Measurements from ENCODE around the gene LTBP1. TPM values are rescaled to one million over a fixed set of nuclear protein-coding genes. Genes with fewer than 3 reads are reported as not detected.

Gene LTBP1
- total RNA-seq, 1 experiment from 2014 or later, result 28.5 TPM

GRCh38 chr2:33134086-33134771, 187.5 kb downstream of the LTBP1 start:
- Histone ChIP-seq H3K23ac (ENCODE audit: insufficient read length, low read depth, low read length) (no peak overlapping the region), H3K56ac (ENCODE audit: insufficient read length, low read depth, low read length) (no peak overlapping the region), H4K8ac (replicated peaks; ENCODE audit: insufficient read length, low read depth, low read length) (no peak overlapping the region), H2BK120ac (ENCODE audit: low read depth, low read length, poor library complexity, severe bottlenecking) (no peak overlapping the region), H2BK20ac (ENCODE audit: low read depth, low read length, poor library complexity, severe bottlenecking) (no peak overlapping the region), H3K79me1 (ENCODE audit: insufficient read depth, low read depth, low read length, poor library complexity, severe bottlenecking) (no peaks in the 10 kb centered on the region), H3K9ac (ENCODE audit: extremely low read depth, insufficient read length, low read length) (no peak overlapping the region), H2BK5ac (ENCODE audit: insufficient read length, low read length) (no peak overlapping the region), H3K23me2 (ENCODE audit: insufficient read length, low read depth, low read length, poor library complexity, severe bottlenecking) (no peaks in the 10 kb centered on the region), H3K4me1 (ENCODE audit: insufficient read depth, low read length) (peaks cover 3% of the 10 kb centered on the region; the same call in 1 of the 2 replicates), H3K27me3 (ENCODE audit: insufficient read depth, low read length) (no peaks in the 10 kb centered on the region), H3K79me2 (ENCODE audit: insufficient read depth, low read length) (no peaks in the 10 kb centered on the region), H2BK12ac (ENCODE audit: insufficient read length, low read depth, low read length) (no peak overlapping the region), H4K20me1 (ENCODE audit: control insufficient read depth, insufficient read depth, insufficient read length) (no peaks in the 10 kb centered on the region), H3K4ac (ENCODE audit: low read depth, low read length) (no peak overlapping the region), H3K4me2 (ENCODE audit: insufficient read depth, insufficient read length, low read length) (no peak overlapping the region), H3K18ac (ENCODE audit: insufficient read length, low read depth, low read length) (no peak overlapping the region), H2AFZ (ENCODE audit: low read length) (no peak overlapping the region), H3T11ph (ENCODE audit: low read length) (no peak overlapping the region), H3K27ac (ENCODE audit: insufficient read length, low read depth, low read length) (no peak overlapping the region), H2AK5ac (ENCODE audit: insufficient read length, low read length) (no peak overlapping the region), H2BK15ac (ENCODE audit: low read depth, low read length) (no peak overlapping the region), H3K9me3 (ENCODE audit: control insufficient read depth, low read depth, low read length) (no peaks in the 10 kb centered on the region), H3K14ac (ENCODE audit: insufficient read depth, low read length) (no peak overlapping the region), H4K91ac (ENCODE audit: insufficient read length, low read depth, low read length) (no peak overlapping the region), H4K5ac (ENCODE audit: insufficient read length, low read depth, low read length) (no peak overlapping the region)
- TF ChIP-seq CTCF (conservative IDR thresholded peaks at IDR 0.05), result no peak
- Mint-ChIP-seq H3K36me3 (ENCODE audit: insufficient read depth in 1 of 3, low read depth in 3 of 3) (no peaks in the 10 kb centered on the region), H3K4me1 (peaks cover 20 to 24% of the 10 kb centered on the region in 2 experiments), H3K27ac (peak overlapping the region in 2 of 3 experiments; percentile 27 to 29; a peak in 2 of 7 replicates), H3K4me3 (no peak overlapping the region), H3K27me3 (ENCODE audit: low read depth) (no peaks in the 10 kb centered on the region), H3K9me3 (no peaks in the 10 kb centered on the region)
- no peak for DNase-seq
- no CpG with 5 or more reads among the region's 14 CpGs for WGBS (ENCODE audit: extremely low coverage, insufficient read length, low lambda C conversion rate)
